NCI-H524 treated with DMSO at 0.1 percent for 48 hours (cell line): ENCODE data around the gene HOXA11.

Source experiments
- DNase-seq: peaks from one replicate; lab custom pipeline; 2025; lab: John Stamatoyannopoulos, UW

The HOXA11 gene

GRCh38 chr7:27158436-27159265, 26.4 kb downstream of the HOXA11 start:
- DNase-seq, result no peak

GRCh38 chr7:27157702-27158431, 27.2 kb downstream of the HOXA11 start:
- no peak for DNase-seq

GRCh38 chr7:27156916-27157701, 27.9 kb downstream of the HOXA11 start:
- no peak for DNase-seq

GRCh38 chr7:27156508-27156898, 28.5 kb downstream of the HOXA11 start, which contains the start of gene HOXA7:
HOXA7 (minus strand) TSS chr7:27156675; CDS start chr7:27156545, 130 bp downstream.
- DNase-seq, result no peak

- no peak for DNase-seq
Observed at GRCh38 chr7:27155816-27156507, 29.1 kb downstream of the HOXA11 start.

GRCh38 chr7:27154901-27155815, 29.9 kb downstream of the HOXA11 start:
- no peak for DNase-seq

GRCh38 chr7:27154369-27154768, 30.7 kb downstream of the HOXA11 start:
- no peak for DNase-seq

- no peak for DNase-seq
Observed at GRCh38 chr7:27153526-27153925, 31.5 kb downstream of the HOXA11 start.

GRCh38 chr7:27152816-27153442, 32.1 kb downstream of the HOXA11 start:
- DNase-seq, result no peak

GRCh38 chr7:27151931-27152815, 32.9 kb downstream of the HOXA11 start, which contains the start of gene HOXA3:
HOXA3 (minus strand) TSS chr7:27152583; CDS start chr7:27110640, 41,943 bp downstream.
- no peak for DNase-seq

- DNase-seq, result no peak
Observed at GRCh38 chr7:27151341-27151930, 33.6 kb downstream of the HOXA11 start.

- no peak for DNase-seq
Observed at GRCh38 chr7:27150568-27151340, 34.3 kb downstream of the HOXA11 start.

- DNase-seq, result no peak
Observed at GRCh38 chr7:27149842-27150567, 35.0 kb downstream of the HOXA11 start.

- DNase-seq, result no peak
Observed at GRCh38 chr7:27148756-27149641, 36.0 kb downstream of the HOXA11 start.

GRCh38 chr7:27148031-27148755, 36.8 kb downstream of the HOXA11 start:
- no peak for DNase-seq
